GM12892 (cell line): Measurements from ENCODE around the gene ABCB9.

ENCODE experiments used
- POLR2A ChIP-seq: IDR thresholded peaks from 2 replicates; pipeline ENCODE4 v1.6.1; 2011; ENCODE audit warnings: low read depth, low read length, control low read depth
- POLR2AphosphoS5 ChIP-seq: IDR thresholded peaks from 2 replicates; pipeline ENCODE4 v1.6.1; 2011; ENCODE audit warnings: low read depth, low read length, control low read depth
- TAF1 ChIP-seq: IDR thresholded peaks from 2 replicates; pipeline ENCODE4 v1.6.1; 2011; ENCODE audit warnings: low read depth, mild to moderate bottlenecking, control low read depth, low read length, borderline replicate concordance

GRCh38 chr12:122917507-122918121, 48.6 kb downstream of the ABCB9 start:
- TF ChIP-seq TAF1 = no peak
- no peak for TF ChIP-seq POLR2A
- no peak for TF ChIP-seq POLR2AphosphoS5
